GM12873 (cell line): ENCODE measurements around the gene LPCAT1.

ENCODE experiments used
- TF ChIP-seq, protein P1 (sequence below): IDR thresholded peaks from 2 replicates; pipeline ENCODE4 v1.5.1; 2012; ENCODE audit warnings: low read depth, mild to moderate bottlenecking, moderate library complexity, low read length, control low read depth; ENCODE audit not compliant: insufficient read depth; ENCODE audit errors: missing control alignments

The LPCAT1 gene

DNA sequence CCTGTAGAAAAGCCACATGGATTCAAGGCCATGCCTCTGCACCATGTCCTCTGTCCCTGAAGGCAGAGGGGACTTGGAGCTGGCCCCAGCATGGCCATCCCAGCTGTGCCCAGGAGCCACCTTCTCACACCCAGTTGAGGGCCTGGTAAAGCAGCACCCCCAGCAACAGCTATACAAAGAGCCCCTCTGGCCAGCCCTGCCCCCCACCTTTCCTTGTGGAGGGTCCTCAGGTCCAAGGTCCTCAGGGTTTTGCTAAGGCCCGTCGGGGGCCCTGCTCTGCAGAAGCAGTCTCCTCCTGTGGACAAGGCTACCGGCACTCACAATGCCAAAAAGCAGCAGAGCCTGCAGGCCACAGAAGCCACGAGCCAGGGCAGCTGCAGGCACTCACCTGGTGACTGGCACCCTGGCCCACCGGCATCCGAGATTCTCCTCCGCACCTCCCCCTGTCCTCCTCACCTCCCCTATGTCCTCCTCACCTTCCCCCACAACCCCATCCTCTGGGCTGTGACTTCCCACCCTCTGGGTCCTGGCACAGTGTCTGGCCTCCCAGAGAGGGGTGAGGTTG is 39.9 kb upstream of the LPCAT1 start:
- TF ChIP-seq, protein P1, sequence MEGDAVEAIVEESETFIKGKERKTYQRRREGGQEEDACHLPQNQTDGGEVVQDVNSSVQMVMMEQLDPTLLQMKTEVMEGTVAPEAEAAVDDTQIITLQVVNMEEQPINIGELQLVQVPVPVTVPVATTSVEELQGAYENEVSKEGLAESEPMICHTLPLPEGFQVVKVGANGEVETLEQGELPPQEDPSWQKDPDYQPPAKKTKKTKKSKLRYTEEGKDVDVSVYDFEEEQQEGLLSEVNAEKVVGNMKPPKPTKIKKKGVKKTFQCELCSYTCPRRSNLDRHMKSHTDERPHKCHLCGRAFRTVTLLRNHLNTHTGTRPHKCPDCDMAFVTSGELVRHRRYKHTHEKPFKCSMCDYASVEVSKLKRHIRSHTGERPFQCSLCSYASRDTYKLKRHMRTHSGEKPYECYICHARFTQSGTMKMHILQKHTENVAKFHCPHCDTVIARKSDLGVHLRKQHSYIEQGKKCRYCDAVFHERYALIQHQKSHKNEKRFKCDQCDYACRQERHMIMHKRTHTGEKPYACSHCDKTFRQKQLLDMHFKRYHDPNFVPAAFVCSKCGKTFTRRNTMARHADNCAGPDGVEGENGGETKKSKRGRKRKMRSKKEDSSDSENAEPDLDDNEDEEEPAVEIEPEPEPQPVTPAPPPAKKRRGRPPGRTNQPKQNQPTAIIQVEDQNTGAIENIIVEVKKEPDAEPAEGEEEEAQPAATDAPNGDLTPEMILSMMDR: no peak

DNA sequence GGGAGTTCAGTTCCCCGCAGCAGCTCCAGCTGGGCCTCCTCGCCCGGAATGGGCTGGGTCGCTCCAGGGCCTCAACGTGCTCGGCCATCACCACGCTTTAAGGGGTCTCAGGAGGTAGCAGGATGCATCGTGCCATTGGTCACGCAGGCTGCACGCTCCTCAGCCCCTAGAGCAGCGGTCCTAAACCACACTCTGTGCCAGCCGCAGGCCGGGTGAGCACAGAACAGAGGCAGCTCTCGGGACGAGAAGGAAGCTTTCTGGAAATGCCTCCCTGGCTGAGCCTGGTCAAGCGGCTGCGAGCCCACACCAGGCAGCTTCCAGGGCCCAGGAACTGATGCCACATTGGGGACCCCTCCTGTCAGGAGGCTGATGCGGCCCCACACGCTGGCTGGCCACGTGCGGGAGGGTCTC is 39.3 kb upstream of the LPCAT1 start:
- TF ChIP-seq, protein P1: no peak

DNA sequence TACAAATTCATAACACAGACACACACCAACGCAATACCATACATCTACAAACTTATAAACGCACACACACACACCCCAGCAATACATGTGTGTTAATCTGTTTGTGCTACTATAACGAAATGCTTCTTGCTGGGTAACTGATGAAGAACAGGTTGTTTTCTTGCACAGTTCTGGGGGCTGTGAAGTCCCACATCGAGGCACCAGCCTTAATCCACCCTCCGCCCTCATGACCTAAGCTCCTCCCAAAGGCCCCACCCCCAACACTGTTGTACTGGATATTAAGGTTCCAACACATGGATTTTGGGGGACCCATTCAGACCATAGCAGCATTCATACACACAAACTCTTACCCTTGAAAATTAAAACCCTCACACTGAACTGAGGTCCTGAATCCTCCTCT is 38.8 kb upstream of the LPCAT1 start:
- TF ChIP-seq, protein P1: no peak

DNA sequence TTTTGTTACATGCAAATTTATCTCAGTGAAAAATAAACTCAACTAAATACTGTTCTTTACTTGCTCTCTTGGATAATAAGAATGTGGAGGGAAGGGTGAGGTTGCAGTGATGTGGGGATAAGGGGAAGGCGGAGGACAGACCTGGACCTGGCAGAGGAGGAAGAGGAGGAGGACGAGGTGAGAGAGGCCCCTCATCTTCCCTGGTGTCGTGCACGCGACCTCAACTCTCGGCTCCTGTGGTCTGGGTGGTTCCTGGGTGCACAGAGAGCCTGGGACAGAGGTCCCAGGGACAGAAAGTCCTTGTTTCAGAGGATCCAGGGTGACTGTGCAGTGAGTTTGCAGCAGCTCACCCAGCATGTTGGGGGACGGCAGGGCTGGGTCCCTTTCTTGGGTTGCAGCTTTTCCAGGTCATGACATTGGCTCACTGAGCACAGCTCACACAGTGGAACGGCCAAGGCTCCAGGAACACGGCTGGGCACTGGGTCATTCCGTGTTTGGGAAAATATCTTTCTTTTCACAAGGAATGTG is 37.7 kb upstream of the LPCAT1 start:
- TF ChIP-seq, protein P1: no peak

DNA sequence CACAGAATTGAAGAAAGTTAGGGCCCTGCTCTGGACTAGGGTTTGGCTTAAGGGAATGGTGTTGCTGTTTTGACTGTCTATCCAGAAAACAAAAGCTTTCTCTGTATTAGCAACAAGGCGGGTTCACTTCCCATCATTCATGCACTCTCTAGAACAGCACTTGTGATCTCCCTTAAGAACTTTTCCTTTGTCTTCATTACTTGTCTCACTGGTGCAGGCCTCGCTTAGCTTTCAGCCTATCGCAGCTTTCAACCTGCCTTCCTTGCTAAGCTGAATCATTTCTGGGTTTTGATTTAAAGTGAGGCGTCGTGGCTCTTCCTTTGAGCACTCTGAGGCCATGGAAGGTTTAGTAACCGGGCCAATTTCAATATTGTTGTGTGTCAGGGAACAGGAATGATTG is 35.2 kb upstream of the LPCAT1 start:
- TF ChIP-seq, protein P1: no peak

DNA sequence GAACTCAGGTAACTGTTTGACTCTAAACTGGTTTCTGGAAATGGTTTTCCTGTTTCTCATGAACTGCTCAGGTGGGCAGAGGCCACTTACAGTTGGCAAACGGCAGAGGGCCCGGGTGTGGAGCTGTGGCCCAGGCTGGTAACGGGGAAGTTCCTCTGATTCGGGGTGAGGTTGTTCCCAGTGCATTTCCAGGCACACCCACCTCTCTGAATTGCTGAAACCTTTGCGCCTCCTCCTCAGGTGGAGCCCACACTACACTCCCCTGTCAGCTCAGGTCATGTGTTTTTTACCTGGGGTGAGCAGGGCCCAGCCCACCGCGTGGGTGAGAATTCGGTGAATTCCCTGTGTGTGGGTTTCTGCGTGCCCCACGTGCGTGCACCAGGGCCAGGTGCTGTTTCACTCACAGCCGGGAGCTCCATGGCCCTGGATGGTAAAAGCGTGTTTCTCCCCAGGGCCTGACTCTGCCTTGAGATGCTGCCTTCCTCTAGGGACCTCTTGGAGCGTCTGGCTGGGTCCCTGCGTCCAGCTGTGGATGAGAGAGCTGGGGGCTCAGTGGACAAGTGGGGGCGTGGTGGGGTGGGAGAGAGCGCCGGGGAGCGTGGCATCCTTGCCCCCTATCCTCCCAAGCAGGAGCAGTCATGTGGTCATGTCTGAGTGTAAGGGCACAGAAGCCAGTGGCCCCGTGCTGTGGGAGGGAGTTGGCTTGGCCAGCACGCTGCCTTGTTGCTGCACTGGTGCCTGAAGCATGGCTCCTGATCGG is 33.5 kb upstream of the LPCAT1 start:
- TF ChIP-seq, protein P1: no peak
